Stimulated activated naive CD8-positive, alpha-beta T cell treated with anti-CD3 and anti-CD28 coated beads, Interleukin-15, amount 100 ng/mL, for 72 hours (primary cell): Measurements from ENCODE around the gene PARP4.
"Not testable (repeated sequence)": the region's sequence is repeated elsewhere in the genome, so short reads cannot be mapped to it uniquely, and the experiment has no call there.

Experiments
- ATAC-seq: fragments of 150-1000 bp; cut with Tn5 transposase; 2 replicates; pipeline ENCODE4 v1.10.0; 2021; ENCODE audit warnings: mild to moderate bottlenecking, moderate library complexity
- DNase-seq, 2 donors: peaks; one replicate each; pipeline ENCODE4 v3.0.0; 2021 to 2022
- H3K27ac Mint-ChIP-seq, 2 donors: one replicate each; pipeline ENCODE4 v1.8.0; 2022; ENCODE audit warnings: mild to moderate bottlenecking in 2 of 2, mixed read lengths in 2 of 2, moderate library complexity in 2 of 2
- H3K27me3 Mint-ChIP-seq: one replicate; pipeline ENCODE4 v1.8.0; 2022; ENCODE audit warnings: mixed read lengths
- H3K4me1 Mint-ChIP-seq: one replicate; pipeline ENCODE4 v1.8.0; 2022; ENCODE audit warnings: mild to moderate bottlenecking, mixed read lengths
- H3K4me3 Mint-ChIP-seq, 2 donors: one replicate each; pipeline ENCODE4 v1.8.0; 2022; ENCODE audit warnings: mild to moderate bottlenecking in 2 of 2, mixed read lengths in 2 of 2, moderate library complexity in 1 of 2
- H3K9me3 Mint-ChIP-seq, 2 donors: one replicate each; pipeline ENCODE4 v1.8.0; 2022; ENCODE audit warnings: mixed read lengths in 2 of 2

PARP4 gene

DNA sequence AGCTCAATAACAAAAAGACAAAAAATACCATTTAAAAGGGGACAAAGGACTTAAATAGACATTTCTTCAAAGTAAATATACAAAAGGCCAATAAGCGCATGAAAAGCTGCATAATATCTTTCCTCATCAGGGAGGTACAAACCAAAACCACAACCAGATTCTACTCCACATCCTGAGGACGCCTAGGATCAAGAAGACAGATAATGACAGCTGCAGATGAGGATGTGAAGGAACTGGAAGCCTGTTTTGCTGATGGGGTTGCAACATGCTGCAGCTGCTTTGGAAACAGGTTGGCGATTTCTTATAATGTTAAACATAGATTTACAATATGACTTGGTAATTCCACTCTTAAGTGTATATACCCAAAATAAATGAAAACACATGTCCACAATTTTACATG lies 132.4 kb downstream of the PARP4 start:
- not testable (repeated sequence) for H3K9me3 Mint-ChIP-seq, H3K4me3 Mint-ChIP-seq, H3K27me3 Mint-ChIP-seq, ATAC-seq, DNase-seq, H3K27ac Mint-ChIP-seq
- H3K4me1 Mint-ChIP-seq, result peaks cover 19% of the 10 kb centered on the region

DNA sequence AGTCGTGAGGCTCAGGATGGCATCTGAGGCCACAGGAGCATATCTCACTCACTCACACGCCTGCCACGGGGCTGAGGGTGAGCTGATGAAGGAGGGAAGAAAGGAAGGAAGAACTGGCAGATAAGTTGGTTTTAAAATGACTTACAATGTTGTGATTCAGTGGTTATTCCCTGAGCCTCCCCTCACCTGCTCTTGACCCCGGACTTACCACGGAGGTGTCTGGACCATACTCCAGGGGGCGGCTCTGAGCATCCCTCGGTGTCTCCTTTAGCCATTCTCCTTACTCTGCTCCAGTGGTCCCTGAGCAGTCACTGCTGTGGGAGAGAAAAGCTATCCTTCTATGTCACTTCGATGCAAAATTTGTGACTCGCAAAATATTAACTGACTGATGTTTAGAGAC lies 141.3 kb downstream of the PARP4 start:
- H3K27me3 Mint-ChIP-seq, result peaks cover 23% of the 10 kb centered on the region
- not testable (repeated sequence) for H3K4me1 Mint-ChIP-seq, H3K27ac Mint-ChIP-seq, H3K9me3 Mint-ChIP-seq, DNase-seq, H3K4me3 Mint-ChIP-seq, ATAC-seq
